Transverse colon (tissue), 4 donors: Measurements from ENCODE around the gene FOXL1. TPM values are rescaled to one million over a fixed set of nuclear protein-coding genes. Genes with fewer than 3 reads are reported as not detected.

Source experiments
- DNase-seq: peaks from one replicate; pipeline ENCODE4 v3.0.0-alpha.2; 2019
- H3K27ac ChIP-seq, 4 donors: fragments of 200-600 bp; sonication (generic); 2 replicates each; pipeline ENCODE4 v1.5.1; 2016 to 2018; ENCODE audit warnings: inconsistent platforms in 4 of 4
- H3K27me3 ChIP-seq: fragments of 200-600 bp; sonication (generic); 2 replicates; pipeline ENCODE4 v1.5.1; 2017; ENCODE audit warnings: inconsistent platforms
- H3K36me3 ChIP-seq, 4 donors: fragments of 200-600 bp; sonication (generic); 2 replicates each; pipeline ENCODE4 v1.5.1; 2017 to 2019; ENCODE audit warnings: inconsistent platforms in 4 of 4
- H3K4me1 ChIP-seq, 4 donors: fragments of 200-600 bp; sonication (generic); 2 replicates each; pipeline ENCODE4 v1.5.1; 2017 to 2020; ENCODE audit warnings: inconsistent platforms in 4 of 4
- H3K4me3 ChIP-seq, 4 donors: fragments of 200-600 bp; sonication (generic); 1 replicate in 1 of 4; 2 replicates in 3 of 4; pipeline versions ENCODE4 v1.5.1 to v1.6.1; 2017 to 2019; ENCODE audit warnings: inconsistent platforms in 4 of 4
- H3K9me3 ChIP-seq, 2 donors: fragments of 200-600 bp; sonication (generic); 2 replicates each; pipeline ENCODE4 v1.5.1; 2017 to 2019; ENCODE audit warnings: inconsistent platforms in 2 of 2
- CTCF ChIP-seq, 5 experiments: fragments of 200-600 bp in 3 of 5; fragments of 450-650 bp in 2 of 5; sonication (generic) in 3 of 5; IDR thresholded peaks; 1 replicate in 2 of 5; 2 replicates in 3 of 5; pipeline ENCODE4 v1.5.1; 2016 to 2017; ENCODE audit warnings: antibody characterized with exemption in 5 of 5, inconsistent platforms in 3 of 5, mild to moderate bottlenecking in 2 of 5, moderate library complexity in 1 of 5
- EP300 ChIP-seq: sonication (generic); formaldehyde crosslinking; IDR thresholded peaks from one replicate; pipeline ENCODE4 v1.6.1; 2017; ENCODE audit warnings: antibody characterized with exemption, low read depth
- POLR2A ChIP-seq: fragments of 450-650 bp; IDR thresholded peaks from one replicate; pipeline ENCODE4 v1.6.1; 2016; ENCODE audit warnings: antibody characterized with exemption, mild to moderate bottlenecking, moderate library complexity
- POLR2AphosphoS5 ChIP-seq, 3 donors: sonication (generic); formaldehyde crosslinking; IDR thresholded peaks; one replicate each; pipeline ENCODE4 v1.6.1; 2016; ENCODE audit warnings: antibody characterized with exemption in 3 of 3
- WGBS, 2 donors: methylation state at CpG; one replicate each; pipeline ENCODE4 v1.1.5; 2018; ENCODE audit warnings: low coverage in 1 of 2; 5-methylcytosine and 5-hydroxymethylcytosine counted together
- in situ Hi-C, 4 donors: fragments of 200-750 bp; cut with MboI; loops; one replicate each; pipeline versions ENCODE4 v1.15.0 to v1.15.1; 2017; ENCODE audit warnings: low sequenced_read_pairs in 3 of 4, low pct_ligation_motif_present in 1 of 4, low pct_unique_long_range_greater_than_20kb in 1 of 4
- intact Hi-C: fragments of 100-400 bp; cut with DNase I; formaldehyde crosslinking; loops from one replicate; pipeline ENCODE4 v1.15.1; 2023; ENCODE audit warnings: low total_unique reads
- total RNA-seq, 4 donors: library from RNA; depleted of rRNA; stranded (reverse); fragments of >200 nt; gene quantifications; one replicate each; pipeline ENCODE4 v1.1.0, GENCODE V29; 2016

Gene FOXL1
- total RNA-seq, 4 donors from 2014 or later: 0.75 to 2.1 (median 1.3) TPM

DNA sequence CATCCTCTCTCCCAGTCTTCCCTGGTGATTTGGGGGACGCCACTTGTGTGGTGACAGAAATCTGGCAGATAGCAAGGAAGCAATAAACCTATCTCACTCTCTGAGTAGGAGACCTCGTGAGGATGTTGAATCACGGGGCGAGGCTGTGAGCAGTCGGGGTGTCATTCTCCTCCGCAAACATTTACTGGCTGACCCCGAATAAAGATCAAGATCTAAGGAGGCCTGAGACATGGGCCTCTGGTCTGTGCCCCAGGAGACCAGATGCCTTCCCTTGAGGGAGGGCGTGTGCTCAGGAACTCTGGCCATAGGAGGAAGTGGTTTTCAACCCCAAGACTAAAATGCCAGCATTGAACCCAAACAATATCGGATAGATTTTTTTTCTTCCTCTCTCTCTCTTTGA lies 53.1 kb downstream of the FOXL1 start:
- Histone ChIP-seq H3K4me1 (no peaks in the 10 kb centered on the region), H3K9me3 (no peaks in the 10 kb centered on the region), H3K4me3 (no peak overlapping the region), H3K27ac (no peak overlapping the region), H3K27me3 (no peaks in the 10 kb centered on the region), H3K36me3 (no peaks in the 10 kb centered on the region)
- intact Hi-C loops (no loop called here), in situ Hi-C loops (no loop called here)
- no peak for DNase-seq
- 25 to 59% methylated on average over 2 to 9 of the region's 9 CpGs for WGBS, 2 donors
- TF ChIP-seq POLR2AphosphoS5 (IDR thresholded peaks at IDR 0.05): no peak
- TF ChIP-seq CTCF (IDR thresholded peaks at IDR 0.05): no peak
- no peak for TF ChIP-seq EP300
- no peak for TF ChIP-seq POLR2A

Other genes starting within 250 kb of the FOXL1 start
- gene FOXF1, start 68.0 kb upstream of the FOXL1 start, total RNA-seq: 10 to 100 TPM; 10.8 to 44.1 (median 23.4) TPM
- gene MTHFSD, start 23.3 kb upstream of the FOXL1 start, total RNA-seq: 10 to 100 TPM; 25.4 to 51.1 (median 30.0) TPM
- gene FOXC2, start 11.7 kb upstream of the FOXL1 start, total RNA-seq: under 1 TPM in 1 of 4 donors, not detected in 3; 0.27 TPM